GM23338 (cell line): ENCODE data around the gene EHMT2. TPM values are rescaled to one million over a fixed set of nuclear protein-coding genes. Genes with fewer than 3 reads are reported as not detected.

Experiments used
- ATAC-seq: fragments of 200-7000 bp; cut with Tn5 transposase; 3 replicates; pipeline ENCODE4 v1.9.1; 2020
- DNase-seq: peaks from one replicate; pipeline ENCODE4 v3.0.0-alpha.2; 2015; ENCODE audit warnings: low spot score
- H2AFZ ChIP-seq: fragments of 200-600 bp; sonication (generic); 2 replicates; pipeline ENCODE4 v1.8.0; 2016; ENCODE audit warnings: antibody characterized with exemption, mild to moderate bottlenecking, moderate library complexity
- H3F3A ChIP-seq: fragments of 200-600 bp; sonication (generic); replicated peaks from 2 replicates; pipeline ENCODE4 v1.8.0; 2017; ENCODE audit warnings: antibody characterized with exemption, mixed run types, low read depth
- H3K27ac ChIP-seq: fragments of 200-600 bp; sonication (generic); 2 replicates; pipeline ENCODE4 v1.6.1; 2016; ENCODE audit warnings: low read depth
- H3K27me3 ChIP-seq: fragments of 200-600 bp; sonication (generic); 2 replicates; pipeline ENCODE4 v1.8.0; 2016; ENCODE audit warnings: mild to moderate bottlenecking, mixed run types, moderate library complexity; ENCODE audit not compliant: insufficient read depth
- H3K36me3 ChIP-seq: fragments of 200-600 bp; sonication (generic); 2 replicates; pipeline ENCODE4 v1.8.0; 2016; ENCODE audit warnings: mild to moderate bottlenecking; ENCODE audit not compliant: insufficient read depth
- H3K4me1 ChIP-seq: fragments of 200-600 bp; sonication (generic); 2 replicates; pipeline ENCODE4 v1.8.0; 2016; ENCODE audit warnings: mild to moderate bottlenecking, moderate library complexity; ENCODE audit not compliant: insufficient read depth
- H3K4me2 ChIP-seq: fragments of 200-600 bp; sonication (generic); 2 replicates; pipeline ENCODE4 v1.7.1; 2017; ENCODE audit warnings: mixed run types
- H3K4me3 ChIP-seq: fragments of 200-600 bp; sonication (generic); 2 replicates; pipeline ENCODE4 v1.6.1; 2016; ENCODE audit warnings: mixed run types
- H3K79me2 ChIP-seq: fragments of 200-600 bp; sonication (generic); replicated peaks from 2 replicates; pipeline ENCODE4 v1.8.0; 2017; ENCODE audit warnings: mild to moderate bottlenecking; ENCODE audit not compliant: insufficient read depth
- H3K9me2 ChIP-seq: fragments of 200-600 bp; sonication (generic); 2 replicates; pipeline ENCODE4 v1.8.0; 2017; ENCODE audit not compliant: insufficient read depth
- H4K20me1 ChIP-seq: fragments of 200-600 bp; sonication (generic); replicated peaks from 2 replicates; pipeline ENCODE4 v1.8.0; 2017; ENCODE audit warnings: mild to moderate bottlenecking; ENCODE audit not compliant: insufficient read depth
- H3K27ac Mint-ChIP-seq: 2 replicates; pipeline ENCODE4 v1.8.0; 2020; ENCODE audit warnings: inconsistent platforms, mild to moderate bottlenecking, moderate library complexity, mixed read lengths
- H3K27me3 Mint-ChIP-seq: 3 replicates; pipeline ENCODE4 v1.8.0; 2022; ENCODE audit warnings: low read depth, mild to moderate bottlenecking, moderate library complexity, mixed read lengths, inconsistent platforms; ENCODE audit not compliant: insufficient read depth, poor library complexity
- H3K36me3 Mint-ChIP-seq: 3 replicates; pipeline ENCODE4 v1.8.0; 2021; ENCODE audit warnings: low read depth, mild to moderate bottlenecking, inconsistent platforms, moderate library complexity, mixed read lengths
- H3K4me1 Mint-ChIP-seq: 3 replicates; pipeline ENCODE4 v1.8.0; 2020; ENCODE audit warnings: mild to moderate bottlenecking, inconsistent platforms, mixed read lengths
- H3K4me3 Mint-ChIP-seq: 3 replicates; pipeline ENCODE4 v1.8.0; 2021; ENCODE audit warnings: moderate library complexity, mild to moderate bottlenecking, inconsistent platforms, mixed read lengths
- H3K9me3 Mint-ChIP-seq: 3 replicates; pipeline ENCODE4 v1.8.0; 2020; ENCODE audit warnings: moderate library complexity, mild to moderate bottlenecking, inconsistent platforms, mixed read lengths
- CREB1 ChIP-seq: fragments of 250-450 bp; sonication (Bioruptor Pico); IDR thresholded peaks from 2 replicates; pipeline ENCODE4 v1.5.0; 2020; ENCODE audit warnings: low read depth, mild to moderate bottlenecking, moderate library complexity
- CTCF ChIP-seq, 2 experiments: fragments of 200-600 bp in 1 of 2; sonication (generic) in 1 of 2; conservative IDR thresholded peaks; 2 replicates each; pipeline versions ENCODE4 v1.5.1 to v1.6.1; 2016 to 2017; ENCODE audit warnings: antibody characterized with exemption in 2 of 2, low read depth in 2 of 2, mild to moderate bottlenecking in 2 of 2, moderate library complexity in 1 of 2
- EZH2 ChIP-seq: fragments of 200-600 bp; sonication (generic); IDR thresholded peaks from one replicate; pipeline ENCODE4 v1.8.0; 2017; ENCODE audit warnings: antibody characterized with exemption, mild to moderate bottlenecking, low read depth; ENCODE audit not compliant: unreplicated experiment
- EZH2phosphoT487 ChIP-seq: fragments of 200-600 bp; sonication (generic); IDR thresholded peaks from one replicate; pipeline ENCODE4 v1.8.1; 2018; ENCODE audit warnings: antibody characterized with exemption; ENCODE audit not compliant: unreplicated experiment
- JUNB ChIP-seq: IDR thresholded peaks from one replicate; pipeline ENCODE4 v1.6.1; 2016; ENCODE audit warnings: antibody characterized with exemption; ENCODE audit not compliant: unreplicated experiment
- NANOG ChIP-seq: IDR thresholded peaks from 2 replicates; pipeline ENCODE4 v1.6.1; 2016; ENCODE audit warnings: antibody characterized with exemption, borderline replicate concordance
- POLR2AphosphoS5 ChIP-seq: IDR thresholded peaks from 2 replicates; pipeline ENCODE4 v1.6.1; 2016; ENCODE audit warnings: antibody characterized with exemption, low read depth
- REST ChIP-seq: IDR thresholded peaks from one replicate; pipeline ENCODE4 v1.6.1; 2018; ENCODE audit warnings: antibody characterized with exemption; ENCODE audit not compliant: unreplicated experiment
- STAT1 ChIP-seq: IDR thresholded peaks from one replicate; pipeline ENCODE4 v1.6.1; 2016; ENCODE audit warnings: antibody characterized with exemption; ENCODE audit not compliant: unreplicated experiment
- ZNF114 ChIP-seq: fragments of 250-450 bp; sonication (Bioruptor Pico); IDR thresholded peaks from 2 replicates; pipeline ENCODE4 v1.5.0; 2020; ENCODE audit warnings: mild to moderate bottlenecking, moderate library complexity
- ZNF331 ChIP-seq: fragments of 250-450 bp; sonication (Bioruptor Pico); IDR thresholded peaks from 2 replicates; pipeline ENCODE4 v1.5.0; 2020; ENCODE audit warnings: low read depth, mild to moderate bottlenecking, moderate library complexity
- ZNF462 ChIP-seq: fragments of 250-450 bp; sonication (Bioruptor Pico); IDR thresholded peaks from 2 replicates; pipeline ENCODE4 v1.5.0; 2020; ENCODE audit warnings: mild to moderate bottlenecking, moderate library complexity
- polyA plus RNA-seq: library from polyadenylated mRNA; unstranded; fragments of >200 nt; fragmentation: Nextera tagmentation; extraction: Ambion mirVana; gene quantifications from 2 replicates; pipeline ENCODE4 v1.2.1, GENCODE V29; 2016
- total RNA-seq: library from RNA; depleted of rRNA; stranded (reverse); fragments of >200 nt; shearing (Covaris generic); gene quantifications from 2 replicates; pipeline ENCODE4 v1.2.3, GENCODE V29; 2014
- TF ChIP-seq, protein P1 (sequence below): IDR thresholded peaks from 2 replicates; pipeline ENCODE4 v1.6.1; 2016; ENCODE audit warnings: antibody characterized with exemption

Gene EHMT2
- total and polyA plus RNA-seq, 2 experiments from 2014 or later: 113 to 193 TPM

- no peak for ATAC-seq
- no peak overlapping the region for H3K4me3 Mint-ChIP-seq
- peaks cover 8% of the 10 kb centered on the region for H3K27me3 Mint-ChIP-seq
- H3K9me2 ChIP-seq: no peaks in the 10 kb centered on the region
- 0 out of 3 replicates have a peak, but pooled peaks cover under 1% of the 10 kb centered on the region for H3K4me1 Mint-ChIP-seq
- H3K9me3 Mint-ChIP-seq: no peaks in the 10 kb centered on the region; the same call in 2 of the 3 replicates
- no peaks in the 10 kb centered on the region for H3K79me2 ChIP-seq
- no peak overlapping the region for H2AFZ ChIP-seq
- no peak for DNase-seq
- no peak overlapping the region for H3K4me2 ChIP-seq
- H3K27ac ChIP-seq: no peak overlapping the region
- peaks cover 28% of the 10 kb centered on the region for H3F3A ChIP-seq
- peaks cover 12% of the 10 kb centered on the region for H3K36me3 ChIP-seq
- H3K36me3 Mint-ChIP-seq: peaks cover 21% of the 10 kb centered on the region
- H3K4me3 ChIP-seq: no peak overlapping the region
- no peaks in the 10 kb centered on the region for H3K27me3 ChIP-seq
- TF ChIP-seq ZNF462 (no peak), CTCF (conservative IDR thresholded peaks at IDR 0.05; ENCODE audit: low read depth in 2 of 2) (no peak), EZH2 (no peak), STAT1 (no peak), REST (no peak), EZH2phosphoT487 (no peak), ZNF114 (CRISPR knock-in tag) (no peak), NANOG (no peak), JUNB (no peak), POLR2AphosphoS5 (no peak), CREB1 (CRISPR knock-in tag) (no peak), ZNF331 (CRISPR knock-in tag) (no peak)
- TF ChIP-seq, protein P1, sequence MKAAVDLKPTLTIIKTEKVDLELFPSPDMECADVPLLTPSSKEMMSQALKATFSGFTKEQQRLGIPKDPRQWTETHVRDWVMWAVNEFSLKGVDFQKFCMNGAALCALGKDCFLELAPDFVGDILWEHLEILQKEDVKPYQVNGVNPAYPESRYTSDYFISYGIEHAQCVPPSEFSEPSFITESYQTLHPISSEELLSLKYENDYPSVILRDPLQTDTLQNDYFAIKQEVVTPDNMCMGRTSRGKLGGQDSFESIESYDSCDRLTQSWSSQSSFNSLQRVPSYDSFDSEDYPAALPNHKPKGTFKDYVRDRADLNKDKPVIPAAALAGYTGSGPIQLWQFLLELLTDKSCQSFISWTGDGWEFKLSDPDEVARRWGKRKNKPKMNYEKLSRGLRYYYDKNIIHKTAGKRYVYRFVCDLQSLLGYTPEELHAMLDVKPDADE: no peak
- peaks cover 5% of the 10 kb centered on the region; the same call in 1 of the 2 replicates for H4K20me1 ChIP-seq
- H3K27ac Mint-ChIP-seq: no peak overlapping the region
- H3K4me1 ChIP-seq: no peaks in the 10 kb centered on the region
Observed at GRCh38 chr6:31844507-31844906, 53.0 kb downstream of the EHMT2 start.
